Urothelium cell line (cell line): ENCODE measurements around the gene PRDM15.

ENCODE experiments used
- DNase-seq: peaks from one replicate; pipeline ENCODE4 v3.0.0; 2011; ENCODE audit warnings: low spot score, mixed read lengths
- FAIRE-seq: peaks from 2 replicates; lab custom pipeline; 2011; peaks lifted over from hg19 to GRCh38; lab: Jason Lieb, UNC

Gene PRDM15

DNA sequence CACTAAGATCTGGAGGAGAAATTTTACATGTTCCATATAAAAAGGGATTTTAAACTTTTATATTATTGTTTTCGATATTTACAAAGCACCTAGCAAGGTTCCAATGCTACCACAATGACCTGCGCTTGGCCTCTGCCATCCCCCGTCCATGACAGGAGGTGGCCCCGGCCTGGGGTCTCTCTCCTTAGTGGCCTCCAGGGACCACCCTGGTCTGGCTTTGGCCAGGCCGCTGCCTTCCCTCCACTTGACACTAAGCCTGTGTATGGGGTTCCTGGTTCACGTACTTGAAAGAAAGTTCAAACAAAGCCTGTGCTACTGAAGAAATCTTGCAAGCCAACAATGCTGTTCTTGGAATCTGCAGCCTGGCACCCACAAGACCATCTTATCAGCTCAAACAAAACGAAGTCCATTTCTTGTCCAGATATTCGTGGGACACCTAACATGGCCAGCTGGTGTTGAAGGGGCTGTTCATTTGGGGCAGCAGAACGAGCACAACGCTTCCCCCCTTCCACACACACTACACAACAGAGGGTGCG is 12.8 kb downstream of the PRDM15 start:
- DNase-seq = no peak
- FAIRE-seq = no peak

DNA sequence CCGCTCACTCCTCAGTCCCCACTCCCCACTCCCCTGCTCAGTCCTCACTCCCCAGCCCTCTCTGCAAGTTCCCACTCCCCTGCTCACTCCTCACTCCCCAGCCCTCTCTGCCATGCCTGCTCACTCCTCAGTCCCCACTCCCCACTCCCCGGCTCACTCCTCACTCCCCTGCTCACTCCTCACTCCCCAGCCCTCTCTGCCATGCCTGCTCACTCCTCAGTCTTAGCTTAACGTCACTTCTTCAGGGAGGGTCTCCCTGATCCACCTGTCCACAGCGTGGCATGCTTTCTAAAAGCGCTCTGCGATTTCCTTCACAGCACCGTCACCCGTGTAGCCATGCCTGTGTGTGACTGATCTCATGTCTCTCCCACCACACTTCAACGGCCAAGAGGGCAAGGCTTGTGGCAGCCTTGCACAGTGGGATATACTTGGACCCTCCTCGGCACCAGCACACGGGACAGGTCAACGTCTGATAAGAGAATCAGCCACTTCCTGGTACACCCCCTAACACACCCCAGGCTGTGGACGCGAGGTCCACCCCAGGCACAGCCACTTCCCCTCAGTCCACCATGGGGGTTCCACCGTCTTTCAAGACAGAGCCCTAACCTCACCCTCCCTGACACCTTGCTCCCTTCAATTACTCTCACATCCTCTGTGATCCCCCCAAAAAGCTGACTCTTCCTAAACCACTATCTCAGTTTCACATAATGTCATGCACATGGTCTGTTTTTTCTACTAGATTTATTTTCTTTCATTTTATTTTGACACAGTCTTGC is 14.0 kb downstream of the PRDM15 start:
- FAIRE-seq = no peak
- DNase-seq = no peak

DNA sequence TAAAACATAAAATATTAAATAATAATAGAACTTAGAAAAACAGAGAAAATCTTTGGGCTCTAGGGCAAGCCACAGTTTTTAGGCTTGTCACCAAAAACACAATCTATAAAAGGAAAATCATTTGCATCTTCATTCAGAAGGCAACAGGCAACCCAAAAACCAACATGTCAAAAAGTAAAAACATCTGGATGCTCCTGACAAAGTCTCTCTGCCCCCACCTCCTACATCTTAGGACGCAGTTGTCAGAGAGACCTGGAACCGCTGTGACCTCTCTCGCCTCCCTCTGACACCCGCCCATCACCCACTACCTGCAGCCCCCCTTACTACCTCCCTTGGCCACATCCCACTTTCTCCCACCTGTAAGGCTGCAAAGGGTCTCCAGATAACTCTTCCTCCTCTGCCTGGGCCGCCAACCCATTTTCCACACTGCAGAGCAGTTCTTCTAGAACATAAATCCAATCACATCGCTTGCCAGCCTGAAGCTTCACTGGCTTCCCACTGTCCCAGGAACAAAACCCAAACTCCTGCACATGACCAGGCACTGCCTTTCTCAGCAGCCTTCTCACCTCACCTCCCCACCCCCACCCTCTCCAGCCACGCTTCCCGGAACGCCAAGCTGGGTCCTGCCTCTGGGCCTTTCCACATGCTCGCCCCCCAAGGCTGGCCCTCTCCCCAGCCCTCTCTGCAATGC is 14.7 kb downstream of the PRDM15 start:
- DNase-seq (no peak), FAIRE-seq (no peak)

DNA sequence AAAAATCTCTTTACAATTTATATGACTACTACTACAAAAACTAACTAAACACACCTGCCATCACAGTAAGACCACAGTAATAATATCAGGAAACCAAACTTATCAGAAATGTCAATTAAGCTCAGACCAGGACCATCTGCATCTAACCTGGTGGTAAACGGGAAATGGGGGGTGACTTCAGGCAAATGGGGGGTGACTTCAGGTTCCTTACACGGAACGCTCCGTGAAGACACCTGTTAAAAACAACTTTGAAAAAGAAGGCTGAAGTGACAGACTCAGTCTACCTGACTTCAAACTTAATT is 15.8 kb downstream of the PRDM15 start:
- DNase-seq (no peak), FAIRE-seq (no peak)

DNA sequence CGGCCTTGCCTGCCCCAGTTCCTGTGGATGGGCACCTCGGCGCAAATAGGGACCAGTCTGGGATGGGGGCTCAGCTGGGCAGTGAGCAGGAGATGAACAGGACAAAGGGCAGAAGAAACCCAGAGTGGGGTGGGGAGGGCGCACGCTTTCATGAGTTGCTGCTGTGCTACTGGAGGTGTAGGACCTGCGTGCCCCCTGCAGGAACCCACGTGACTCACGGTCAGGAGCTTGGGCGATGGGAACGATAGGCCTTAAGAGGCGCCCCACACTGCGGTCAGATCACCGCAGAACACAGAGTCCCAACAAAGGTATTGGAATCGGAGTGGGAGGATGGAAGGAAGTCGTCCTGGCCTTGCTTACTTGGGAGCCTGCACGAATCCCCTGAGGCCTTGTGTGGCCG is 17.2 kb downstream of the PRDM15 start:
- no peak for FAIRE-seq

DNA sequence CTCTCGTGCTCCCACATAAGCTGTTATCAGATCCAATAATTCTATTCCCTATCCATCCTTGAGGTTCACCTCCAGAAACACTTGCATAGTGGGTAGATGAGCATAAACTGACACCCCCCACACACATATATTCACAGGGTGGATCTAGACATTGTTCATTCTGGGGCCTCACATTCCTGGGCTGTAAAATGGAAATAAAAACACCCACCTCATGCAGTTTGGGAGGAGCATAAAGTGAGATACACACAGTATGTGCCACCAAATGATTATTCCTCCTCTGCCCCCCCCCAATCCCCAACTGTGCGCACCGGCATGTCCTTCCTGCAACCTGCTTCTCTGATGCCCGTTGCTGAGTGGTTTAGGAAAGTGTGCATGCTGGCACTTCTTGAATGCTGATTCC is 17.9 kb downstream of the PRDM15 start:
- DNase-seq (no peak), FAIRE-seq (no peak)

More for the DNA sequence above, 17.2 kb downstream of the PRDM15 start:
- DNase-seq = no peak

DNA sequence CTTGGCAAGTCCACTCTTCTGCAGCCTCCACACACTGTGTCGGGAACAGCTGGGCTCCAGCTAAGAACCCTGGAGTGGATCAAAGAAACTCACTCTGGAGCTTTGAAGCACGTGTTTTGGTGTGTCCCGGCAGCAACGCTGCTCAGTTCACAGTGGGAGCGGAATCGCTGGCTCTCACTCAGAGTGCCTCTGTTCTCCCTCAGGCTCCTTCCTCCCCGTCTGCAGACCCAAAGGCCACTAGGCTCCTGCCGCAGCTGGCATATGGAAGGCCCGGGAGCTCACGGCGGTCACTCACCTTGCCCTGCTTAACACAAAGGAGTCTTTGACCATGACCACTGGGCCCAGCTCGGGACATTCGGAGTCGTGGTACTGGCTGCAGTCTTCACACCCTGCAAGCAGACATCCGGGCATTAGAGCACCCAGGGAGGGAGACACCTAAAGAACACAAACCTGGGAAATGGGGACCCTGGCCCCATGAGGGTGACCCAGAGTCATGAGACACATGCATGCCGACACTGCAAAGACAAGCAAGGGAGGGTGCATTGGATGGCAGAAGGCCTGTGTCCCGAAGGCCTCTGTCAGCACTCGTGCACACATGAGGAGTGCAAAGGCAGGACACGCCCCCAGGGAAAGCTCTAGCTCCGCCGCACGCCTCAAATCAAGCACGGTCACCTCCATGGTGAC is 19.7 kb downstream of the PRDM15 start:
- DNase-seq (no peak), FAIRE-seq (no peak)

DNA sequence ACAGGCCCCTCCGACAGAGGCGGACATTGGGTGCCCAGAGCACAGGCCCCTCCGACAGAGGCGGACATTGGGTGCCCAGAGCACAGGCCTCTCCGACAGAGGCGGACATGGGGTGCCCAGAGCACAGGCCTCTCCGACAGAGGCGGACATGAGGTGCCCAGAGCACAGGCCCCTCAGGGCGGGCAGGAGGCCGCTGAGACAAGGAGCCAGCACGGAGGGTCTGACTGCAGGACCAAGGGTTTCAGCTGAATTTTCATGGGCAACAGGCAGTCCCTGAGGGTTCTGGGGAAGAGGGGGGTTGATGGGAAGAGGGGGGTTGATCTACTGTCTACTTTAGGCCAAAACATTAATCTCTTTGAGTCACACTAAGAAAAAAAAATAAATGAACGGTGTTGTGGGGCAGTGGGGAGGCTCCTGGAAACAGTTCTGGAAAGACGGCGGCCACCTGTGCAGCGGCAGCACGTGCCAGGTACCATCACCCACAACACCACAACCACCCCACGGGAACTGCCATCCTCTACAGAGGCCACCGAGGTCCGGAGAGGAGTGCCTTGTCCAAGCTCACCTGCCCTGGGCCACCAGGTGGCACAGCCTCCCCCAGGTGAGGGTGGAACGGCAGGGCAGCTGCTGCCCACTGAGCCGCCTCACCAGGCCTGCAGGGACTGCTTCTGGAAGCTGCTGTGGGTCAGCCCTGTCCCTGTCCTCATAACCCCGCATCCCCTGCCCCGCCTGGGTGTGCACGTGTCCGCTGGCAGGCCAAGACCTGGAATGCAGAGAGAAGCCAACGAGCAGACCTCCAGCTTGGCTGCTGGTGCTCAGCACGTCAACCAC is 20.5 kb downstream of the PRDM15 start:
- no peak for FAIRE-seq
- no peak for DNase-seq

DNA sequence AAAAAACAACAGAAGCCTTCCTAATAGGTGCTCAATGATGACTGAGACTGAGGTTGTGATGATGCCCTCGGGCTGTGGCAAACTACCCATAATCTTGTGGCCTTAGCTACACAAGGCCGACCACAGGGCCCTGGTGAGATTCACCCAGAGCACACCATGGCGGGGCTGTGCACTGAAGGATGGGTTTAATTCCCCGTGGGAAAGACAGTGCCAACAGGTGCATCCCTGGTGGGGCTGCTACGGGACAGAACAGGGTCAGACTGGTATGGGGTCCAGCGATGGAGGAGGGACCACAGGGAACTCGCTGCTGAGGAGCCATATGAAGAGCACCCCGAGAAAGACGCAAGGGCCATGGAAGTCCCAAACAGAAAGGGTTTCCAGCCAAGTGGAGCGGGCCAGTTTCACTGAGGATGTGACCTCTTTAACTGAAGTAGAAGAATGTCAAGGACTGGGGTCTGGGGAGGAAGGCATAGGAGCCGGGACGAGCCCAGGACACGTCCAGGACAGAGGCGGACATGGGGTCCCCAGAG is 21.3 kb downstream of the PRDM15 start:
- FAIRE-seq = no peak

DNA sequence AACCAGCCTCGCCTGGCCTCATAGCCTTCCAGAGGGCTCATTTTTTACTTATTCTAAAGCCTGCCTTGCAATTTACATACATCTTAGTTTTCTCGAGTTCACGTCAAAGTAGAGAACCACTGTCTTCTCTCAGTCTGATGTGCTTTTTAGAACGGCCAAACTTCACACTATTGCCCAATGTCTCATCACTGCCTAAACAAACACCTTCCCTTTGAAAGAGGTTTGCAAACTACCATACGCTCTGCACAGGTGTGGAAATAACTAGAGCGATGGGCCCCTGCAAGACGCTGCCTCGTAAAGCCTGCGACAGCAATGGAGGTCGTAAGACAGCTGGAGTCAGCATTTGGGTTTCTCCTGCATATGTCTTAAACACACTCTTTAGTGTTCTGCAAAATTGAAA is 22.6 kb downstream of the PRDM15 start:
- FAIRE-seq (no peak), DNase-seq (no peak)

More for the DNA sequence above, 21.3 kb downstream of the PRDM15 start:
- no peak for DNase-seq

DNA sequence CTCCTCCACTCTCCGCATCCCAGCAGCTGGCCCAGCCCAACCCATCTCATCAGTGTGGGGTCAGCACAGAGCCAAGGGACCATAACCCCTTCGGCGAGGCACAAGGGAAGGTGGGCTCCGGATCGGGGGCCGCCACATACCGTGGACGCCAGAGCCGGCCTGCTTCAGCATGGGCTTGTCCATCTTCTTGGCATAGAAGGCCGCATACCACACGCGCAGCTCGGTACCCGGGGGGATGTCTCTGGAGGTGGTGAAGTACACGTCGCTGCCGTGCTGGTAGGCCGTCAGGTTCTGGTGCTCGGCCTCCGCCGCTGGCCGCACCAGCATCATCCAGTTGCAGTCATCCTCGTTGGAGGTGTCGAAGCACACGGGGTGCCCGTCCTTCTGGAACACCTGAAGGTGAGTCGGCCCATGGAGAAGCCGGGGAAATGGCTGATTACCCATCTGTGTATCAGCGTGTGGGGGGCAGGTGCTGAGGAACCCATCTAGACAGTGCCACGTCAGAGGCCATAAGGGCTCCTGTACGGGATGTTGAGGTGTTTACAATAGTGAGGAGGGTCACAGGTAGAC is 24.6 kb downstream of the PRDM15 start:
- no peak for DNase-seq
- FAIRE-seq = no peak

DNA sequence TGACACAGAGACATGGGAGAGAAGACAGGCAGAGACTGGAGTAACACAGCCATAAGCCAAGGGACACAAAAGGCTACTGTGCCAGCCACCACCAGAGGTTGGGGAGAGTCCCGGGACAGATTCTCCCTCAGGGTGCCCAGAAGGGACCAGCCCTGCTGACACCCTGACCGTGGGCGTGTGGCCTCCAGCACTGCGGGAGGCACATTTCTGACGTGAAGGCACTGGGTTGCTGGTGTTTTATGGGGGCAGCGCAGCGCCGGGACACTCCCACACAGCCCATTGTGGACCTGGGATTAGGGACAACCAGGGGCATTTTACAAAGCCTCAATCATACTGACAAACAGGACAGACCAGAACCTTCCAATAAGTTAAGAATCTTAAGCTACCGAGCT is 26.2 kb downstream of the PRDM15 start:
- no peak for DNase-seq
- no peak for FAIRE-seq

DNA sequence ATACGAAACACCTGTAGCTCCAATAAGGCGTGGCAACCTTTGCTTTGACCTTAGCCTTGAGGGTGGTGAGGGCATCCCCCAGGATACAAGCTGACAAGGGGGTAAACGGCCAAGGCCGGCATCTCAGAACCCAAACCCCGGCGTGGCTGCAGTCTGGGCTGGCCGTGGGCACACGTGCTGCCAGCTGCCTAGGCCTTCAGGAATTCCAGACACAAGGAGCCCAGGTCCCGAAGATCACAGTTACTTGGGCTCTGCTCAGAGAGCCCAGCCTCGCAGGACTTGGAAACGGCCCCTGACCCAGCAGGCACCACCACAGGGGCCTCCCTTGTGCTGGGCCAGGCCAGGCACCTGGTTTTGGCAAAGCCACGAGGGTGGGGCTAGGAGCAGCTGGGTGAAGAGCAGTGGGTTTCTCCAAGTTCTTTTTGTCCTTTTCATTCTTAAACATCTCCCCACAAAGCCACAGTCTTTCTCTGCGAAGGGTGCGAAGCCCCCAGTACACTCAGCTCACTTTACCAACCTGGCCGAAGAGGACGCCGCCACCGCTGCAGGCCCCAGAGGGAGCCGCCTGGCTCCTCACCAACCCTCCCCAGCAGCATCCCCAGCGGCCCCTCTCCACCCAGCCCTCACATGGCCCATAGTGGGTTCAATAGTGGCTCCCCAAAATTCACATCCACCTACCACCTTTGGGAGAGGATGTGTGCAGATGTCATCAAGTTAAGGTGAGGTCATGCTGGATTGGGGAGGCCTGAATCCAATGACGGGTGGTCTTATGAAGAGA is 26.8 kb downstream of the PRDM15 start:
- no peak for FAIRE-seq
- no peak for DNase-seq

DNA sequence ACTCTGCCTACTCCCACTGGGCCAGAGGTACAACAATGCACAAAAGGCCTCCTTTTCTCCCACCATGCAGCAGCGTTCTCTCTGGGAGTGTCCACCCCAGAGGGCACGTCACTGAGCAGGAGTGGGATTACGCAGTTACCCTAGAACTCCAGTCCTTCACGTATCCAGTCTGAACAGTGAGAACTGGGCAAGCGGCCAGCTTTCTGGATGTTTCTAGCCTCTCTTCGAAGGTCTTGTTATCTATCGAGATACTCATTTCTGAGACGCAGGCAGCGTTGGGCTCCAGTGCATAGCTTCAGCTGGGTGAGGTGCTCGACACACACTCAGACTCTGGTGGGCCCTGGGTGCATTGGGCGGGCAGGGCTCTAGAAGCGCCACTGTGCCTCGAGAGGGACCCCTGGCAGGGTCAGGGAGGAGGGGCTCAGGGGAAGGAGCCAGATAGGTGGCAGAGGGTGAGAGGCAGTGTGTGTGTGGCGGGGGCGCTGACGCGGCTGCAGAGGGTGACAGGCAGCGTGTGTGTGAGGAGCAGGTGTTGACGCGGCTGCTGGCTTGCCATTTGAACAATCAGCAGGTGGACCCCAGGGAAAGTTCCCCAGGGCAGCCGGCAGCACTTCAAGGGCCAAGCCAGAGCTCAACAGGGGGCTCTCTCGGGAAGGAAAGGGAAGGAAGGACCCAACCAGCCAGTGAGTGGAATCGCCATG is 27.9 kb downstream of the PRDM15 start:
- DNase-seq = no peak
- FAIRE-seq = no peak

DNA sequence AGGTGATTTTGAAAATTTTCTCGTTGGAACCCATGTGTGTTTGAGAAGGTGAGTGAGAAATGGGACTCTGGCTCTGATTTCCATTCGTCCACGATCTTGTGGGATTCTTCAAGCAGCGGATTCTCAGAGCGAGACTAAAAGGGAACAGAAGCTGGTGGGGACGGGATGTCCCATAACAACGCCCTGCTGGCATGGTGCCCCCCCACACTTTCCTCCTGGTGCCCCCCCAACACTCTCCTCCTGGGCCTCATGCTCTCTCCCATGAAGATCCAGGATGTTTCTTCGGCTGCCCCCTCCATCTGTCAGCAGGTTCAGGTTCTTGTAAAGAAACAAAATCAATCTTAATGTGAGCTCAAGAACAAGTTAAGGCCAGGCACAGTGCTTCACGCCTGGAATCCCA is 29.1 kb downstream of the PRDM15 start:
- no peak for FAIRE-seq
- no peak for DNase-seq

DNA sequence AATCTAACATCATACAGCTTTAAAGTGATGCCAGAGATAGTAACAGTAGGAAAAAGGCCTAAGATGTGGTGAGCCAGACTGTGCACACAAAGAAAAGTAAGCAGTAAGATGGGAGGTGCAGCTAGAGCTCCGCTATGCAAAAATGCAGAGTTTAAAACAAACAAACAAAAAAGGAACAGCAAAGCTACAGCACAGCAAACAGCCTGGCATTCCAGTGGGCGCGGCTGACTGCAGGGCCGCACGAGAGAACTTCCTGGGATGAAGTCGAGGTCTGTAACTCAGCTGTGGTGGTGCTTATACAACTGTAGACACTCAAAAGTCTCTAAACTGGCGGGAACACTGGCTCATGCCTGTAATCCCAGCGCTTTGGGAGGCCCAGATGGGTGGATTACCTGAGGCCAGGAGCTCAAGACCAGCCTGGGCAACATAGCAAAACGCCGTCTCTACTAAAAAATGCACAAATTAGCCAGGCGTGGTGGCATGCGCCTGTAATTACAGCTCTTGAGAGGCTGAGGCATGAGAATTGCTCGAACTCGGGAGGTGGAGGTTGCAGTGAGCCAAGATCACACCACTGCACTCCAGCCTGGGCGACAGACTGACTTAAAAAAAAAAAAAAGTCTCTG is 30.1 kb downstream of the PRDM15 start:
- no peak for DNase-seq
- no peak for FAIRE-seq

DNA sequence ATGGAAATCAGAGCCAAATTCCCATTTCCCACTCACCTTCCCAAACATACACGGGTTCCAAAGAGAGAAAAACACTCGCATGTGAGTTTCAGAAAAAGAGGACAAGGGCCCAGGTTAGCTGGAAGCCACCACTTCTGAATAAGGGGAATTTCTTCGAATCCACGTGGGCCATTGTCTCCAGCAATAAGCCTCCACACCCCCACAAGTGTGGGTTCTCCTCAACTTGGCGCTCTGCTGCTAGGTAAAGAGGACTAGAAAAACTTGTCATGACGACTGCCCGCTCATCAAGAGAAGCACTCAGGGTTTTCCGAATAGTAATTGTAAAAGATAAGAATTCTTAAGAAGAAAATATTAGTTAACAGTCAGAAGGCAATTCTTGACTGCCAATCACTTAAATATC is 30.6 kb downstream of the PRDM15 start:
- FAIRE-seq (no peak), DNase-seq (no peak)

DNA sequence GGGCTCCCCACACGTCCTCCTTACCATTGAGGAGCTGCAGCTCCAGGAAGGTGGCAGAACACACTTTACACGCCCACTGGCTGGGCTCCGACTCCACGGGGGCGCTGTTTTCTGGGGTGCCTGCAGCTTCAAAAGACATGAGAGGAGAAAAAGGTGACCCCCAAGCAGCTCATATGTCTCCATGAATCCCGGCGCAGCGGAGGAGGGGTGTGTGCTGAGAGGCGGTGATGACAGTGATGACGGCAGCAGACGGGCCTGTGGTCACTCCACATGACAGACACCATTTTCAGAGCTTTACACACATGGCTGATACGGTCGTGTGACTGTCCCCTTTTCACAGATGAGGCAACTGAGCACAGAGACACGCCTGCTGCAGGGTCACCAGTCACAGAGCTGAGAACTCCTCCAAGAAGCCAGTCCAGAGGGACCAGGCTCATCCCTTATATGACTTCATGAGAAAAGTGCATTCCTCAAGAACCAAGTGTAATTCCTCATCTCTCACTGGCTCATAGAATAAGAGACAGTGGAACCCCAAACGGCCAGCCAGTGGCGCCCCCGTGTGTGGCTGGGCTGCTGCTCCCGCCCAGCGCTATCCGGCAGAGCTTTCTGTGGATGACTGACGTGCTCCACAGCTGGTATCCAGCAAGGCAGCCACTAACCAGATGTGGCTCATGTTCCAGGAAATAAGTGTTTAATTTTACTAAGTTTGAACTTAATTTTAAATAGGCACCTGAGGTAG is 31.9 kb downstream of the PRDM15 start:
- no peak for FAIRE-seq
- no peak for DNase-seq
